Stimulated activated CD8-positive, alpha-beta memory T cell treated with anti-CD3 and anti-CD28 coated beads, Interleukin-15, amount 100 ng/mL, for 24 hours (primary cell): ENCODE results near the gene PELI3.
"Not testable (repeated sequence)": the region's sequence is repeated elsewhere in the genome, so short reads cannot be mapped to it uniquely, and the experiment has no call there.

Experiments used
- DNase-seq: peaks from one replicate; pipeline ENCODE4 v3.0.0-alpha.2; 2020; ENCODE audit warnings: low read depth

PELI3 gene

GRCh38 chr11:66466225-66467033, at the start of gene PELI3:
Gene PELI3 (plus strand): TSS chr11:66466905. CDS start chr11:66468129, 1,224 bp downstream.
- DNase-seq, result peak; percentile 96

- DNase-seq, result no peak
These were observed 49.7 kb upstream of the PELI3 start for GRCh38 chr11:66417000-66417399.

GRCh38 chr11:66418168-66418985, 48.3 kb upstream of the PELI3 start:
- DNase-seq, result peak; percentile 36

- no peak for DNase-seq
These were observed 47.8 kb upstream of the PELI3 start for GRCh38 chr11:66418986-66419308.

GRCh38 chr11:66419825-66420224, 46.9 kb upstream of the PELI3 start:
- DNase-seq, result no peak

- DNase-seq, result no peak
These were observed 45.8 kb upstream of the PELI3 start, which contains the start of gene NPAS4 for GRCh38 chr11:66420671-66421476. Gene NPAS4 (plus strand): TSS chr11:66421035. CDS start chr11:66421180, 145 bp downstream.

- DNase-seq, result peak; percentile 88
These were observed 45.1 kb upstream of the PELI3 start for GRCh38 chr11:66421492-66422205.

GRCh38 chr11:66426314-66426713, 40.4 kb upstream of the PELI3 start:
- no peak for DNase-seq

GRCh38 chr11:66428933-66429332, 37.8 kb upstream of the PELI3 start:
- DNase-seq, result no peak

GRCh38 chr11:66429983-66430602, 36.6 kb upstream of the PELI3 start:
- peak; percentile 57 for DNase-seq

- DNase-seq, result not testable (repeated sequence)
These were observed 35.4 kb upstream of the PELI3 start for GRCh38 chr11:66431287-66431686.

GRCh38 chr11:66431871-66432329, 34.8 kb upstream of the PELI3 start:
- DNase-seq, result not testable (repeated sequence)

- no peak for DNase-seq
These were observed 34.1 kb upstream of the PELI3 start for GRCh38 chr11:66432597-66432996.

GRCh38 chr11:66437979-66438503, 28.7 kb upstream of the PELI3 start:
- DNase-seq, result no peak

GRCh38 chr11:66438504-66439466, 27.9 kb upstream of the PELI3 start, which contains the start of gene MRPL11:
Gene MRPL11 (minus strand): TSS chr11:66438848. CDS start chr11:66438754, 94 bp downstream.
- DNase-seq, result peak; percentile 53

GRCh38 chr11:66440101-66440939, 26.4 kb upstream of the PELI3 start:
- DNase-seq, result not testable (repeated sequence)

- DNase-seq, result not testable (repeated sequence)
These were observed 25.8 kb upstream of the PELI3 start for GRCh38 chr11:66440940-66441282.

GRCh38 chr11:66443602-66444001, 23.1 kb upstream of the PELI3 start:
- no peak for DNase-seq

- no peak for DNase-seq
These were observed 19.7 kb upstream of the PELI3 start for GRCh38 chr11:66447012-66447411.
